ENCODE measurements around the gene ST8SIA4.

Gene ST8SIA4

DNA sequence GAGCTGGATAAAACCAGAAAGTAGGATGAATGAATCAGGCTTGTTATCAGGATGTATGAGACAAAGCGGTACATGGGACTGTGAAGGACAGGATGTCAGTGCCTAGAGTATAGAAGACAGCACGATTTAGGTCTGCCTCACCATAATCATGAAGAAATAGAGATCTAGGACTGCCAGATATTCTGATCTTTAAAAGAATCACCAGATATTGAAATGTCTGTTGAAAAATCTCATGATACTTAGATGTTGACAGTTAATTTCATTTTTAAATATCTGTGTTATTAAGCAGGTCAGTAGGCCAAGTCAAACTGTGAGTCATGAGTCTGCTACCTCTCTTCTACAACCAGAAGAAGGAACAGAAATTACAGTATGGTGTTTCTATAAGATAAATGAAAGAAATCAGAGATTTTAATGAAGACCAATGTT lies 65.0 kb downstream of the ST8SIA4 start:
- Histone ChIP-seq H3K36me3 (ENCODE audit: control insufficient read depth, low read length) (peaks cover 9% of the 10 kb centered on the region), H3K4me2 (ENCODE audit: low read length) (no peak overlapping the region), H4K20me1 (ENCODE audit: control insufficient read depth, insufficient read depth, low read depth, low read length) (no peaks in the 10 kb centered on the region), H3K9me2 (replicated peaks; ENCODE audit: control insufficient read depth, low read length) (no peaks in the 10 kb centered on the region), H3K4me3 (ENCODE audit: low read length) (no peak overlapping the region), H3F3A (ENCODE audit: control insufficient read depth, insufficient read depth) (0 out of 2 replicates have a peak, but pooled peaks cover 2% of the 10 kb centered on the region), H3K4me1 (ENCODE audit: control insufficient read depth, low read length) (peaks cover 44% of the 10 kb centered on the region), H3K9me3 (ENCODE audit: control insufficient read depth, insufficient read depth, low read length) (no peaks in the 10 kb centered on the region), H3K27me3 (ENCODE audit: control insufficient read depth, low read length) (no peaks in the 10 kb centered on the region), H3K79me2 (ENCODE audit: control insufficient read depth, low read length) (no peaks in the 10 kb centered on the region), H3K27ac (ENCODE audit: low read depth, low read length) (no peak overlapping the region)
- no peak for TF ChIP-seq EZH2phosphoT487 (IDR thresholded peaks at IDR 0.05; ENCODE audit: borderline replicate concordance, low read length)
- TF ChIP-seq, protein P1, sequence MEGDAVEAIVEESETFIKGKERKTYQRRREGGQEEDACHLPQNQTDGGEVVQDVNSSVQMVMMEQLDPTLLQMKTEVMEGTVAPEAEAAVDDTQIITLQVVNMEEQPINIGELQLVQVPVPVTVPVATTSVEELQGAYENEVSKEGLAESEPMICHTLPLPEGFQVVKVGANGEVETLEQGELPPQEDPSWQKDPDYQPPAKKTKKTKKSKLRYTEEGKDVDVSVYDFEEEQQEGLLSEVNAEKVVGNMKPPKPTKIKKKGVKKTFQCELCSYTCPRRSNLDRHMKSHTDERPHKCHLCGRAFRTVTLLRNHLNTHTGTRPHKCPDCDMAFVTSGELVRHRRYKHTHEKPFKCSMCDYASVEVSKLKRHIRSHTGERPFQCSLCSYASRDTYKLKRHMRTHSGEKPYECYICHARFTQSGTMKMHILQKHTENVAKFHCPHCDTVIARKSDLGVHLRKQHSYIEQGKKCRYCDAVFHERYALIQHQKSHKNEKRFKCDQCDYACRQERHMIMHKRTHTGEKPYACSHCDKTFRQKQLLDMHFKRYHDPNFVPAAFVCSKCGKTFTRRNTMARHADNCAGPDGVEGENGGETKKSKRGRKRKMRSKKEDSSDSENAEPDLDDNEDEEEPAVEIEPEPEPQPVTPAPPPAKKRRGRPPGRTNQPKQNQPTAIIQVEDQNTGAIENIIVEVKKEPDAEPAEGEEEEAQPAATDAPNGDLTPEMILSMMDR (IDR thresholded peaks at IDR 0.05; ENCODE audit: low read depth, low read length, poor library complexity, severe bottlenecking) = no peak

DNA sequence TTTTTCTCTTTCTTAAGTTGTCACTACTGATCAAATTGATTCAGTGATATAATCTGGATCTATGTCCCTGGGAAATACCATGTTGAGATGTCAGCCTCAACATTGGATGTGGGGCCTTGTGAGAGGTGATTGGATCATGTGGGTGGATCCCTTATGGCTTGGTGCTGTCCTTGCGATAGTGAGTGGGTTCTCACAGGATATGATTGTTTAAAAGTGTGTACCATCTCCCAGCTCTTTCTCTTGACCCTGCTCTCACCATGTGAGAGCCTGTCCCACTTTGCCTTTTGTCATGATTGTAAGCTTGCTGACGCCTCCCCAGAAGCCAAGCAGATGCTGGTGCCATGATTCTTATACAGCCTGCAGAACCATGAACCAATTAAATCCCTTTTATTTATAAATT lies 68.6 kb downstream of the ST8SIA4 start:
- Histone ChIP-seq H3K36me3 (ENCODE audit: control insufficient read depth, low read length) (peaks cover 9% of the 10 kb centered on the region), H3K9me3 (ENCODE audit: control insufficient read depth, insufficient read depth, low read length) (no peaks in the 10 kb centered on the region)

DNA sequence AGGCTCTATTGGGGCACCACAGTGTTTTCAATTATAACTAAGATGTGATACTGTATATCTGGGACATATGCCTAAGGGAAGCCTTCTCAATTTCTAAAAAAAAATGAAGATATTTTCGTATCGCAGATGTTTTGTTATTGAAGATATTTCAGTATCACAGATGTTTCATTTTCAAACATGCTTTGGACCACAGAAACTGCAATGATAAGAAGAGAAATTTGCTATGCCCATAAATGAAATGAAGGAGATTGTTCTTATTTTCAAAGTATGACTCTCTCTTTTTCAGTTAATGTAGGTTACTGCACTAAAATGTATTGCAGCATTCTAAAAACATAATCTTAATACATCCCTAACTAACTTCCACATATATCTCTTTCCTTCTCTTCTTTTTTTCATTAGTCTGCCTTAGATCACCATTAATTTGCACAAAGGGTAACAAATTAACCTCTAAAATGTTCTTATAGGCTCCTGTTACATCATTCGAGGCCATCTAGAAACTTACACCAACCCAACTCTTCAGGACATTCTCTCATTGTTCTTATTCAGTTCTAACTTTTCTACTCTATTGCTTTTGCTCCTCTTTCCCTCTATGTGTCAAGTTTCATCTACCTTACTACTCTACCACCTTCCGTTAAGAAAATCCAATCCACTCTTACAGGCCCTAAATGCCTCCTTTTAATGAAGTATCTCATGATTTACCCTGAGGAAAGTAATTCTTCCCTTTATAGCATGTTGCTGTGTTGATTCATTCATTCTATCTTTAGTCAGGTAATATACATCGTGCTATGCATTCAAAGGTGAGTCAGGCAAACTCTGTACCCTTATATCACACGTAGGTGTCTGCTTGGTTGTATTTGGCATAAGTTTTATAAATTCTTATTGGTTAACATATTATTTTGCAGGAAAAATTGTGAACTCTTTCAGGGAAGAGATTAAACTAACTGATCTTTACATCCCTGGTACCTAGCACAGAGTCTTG lies 70.5 kb downstream of the ST8SIA4 start:
- Histone ChIP-seq H3K36me3 (ENCODE audit: control insufficient read depth, low read length) (peaks cover 1% of the 10 kb centered on the region), H3K9me3 (ENCODE audit: control insufficient read depth, insufficient read depth, low read length) (no peaks in the 10 kb centered on the region), H3K4me2 (ENCODE audit: low read length) (no peak overlapping the region), H4K20me1 (ENCODE audit: control insufficient read depth, insufficient read depth, low read depth, low read length) (no peaks in the 10 kb centered on the region), H3K9me2 (replicated peaks; ENCODE audit: control insufficient read depth, low read length) (no peaks in the 10 kb centered on the region), H3K79me2 (ENCODE audit: control insufficient read depth, low read length) (no peaks in the 10 kb centered on the region), H3K4me3 (ENCODE audit: low read length) (no peak overlapping the region), H3K4me1 (ENCODE audit: control insufficient read depth, low read length) (peaks cover 15% of the 10 kb centered on the region), H3F3A (ENCODE audit: control insufficient read depth, insufficient read depth) (no peaks in the 10 kb centered on the region), H3K27me3 (ENCODE audit: control insufficient read depth, low read length) (no peaks in the 10 kb centered on the region), H3K27ac (ENCODE audit: low read depth, low read length) (no peak overlapping the region)
- TF ChIP-seq, protein P1 (IDR thresholded peaks at IDR 0.05; ENCODE audit: low read depth, low read length, poor library complexity, severe bottlenecking) = no peak
- no peak for TF ChIP-seq EZH2phosphoT487 (IDR thresholded peaks at IDR 0.05; ENCODE audit: borderline replicate concordance, low read length)

More for the DNA sequence above, 68.6 kb downstream of the ST8SIA4 start:
- no peak overlapping the region for H3K4me3 ChIP-seq (ENCODE audit: low read length)
- H3F3A ChIP-seq (ENCODE audit: control insufficient read depth, insufficient read depth) = no peaks in the 10 kb centered on the region
- peaks cover 13% of the 10 kb centered on the region for H3K4me1 ChIP-seq (ENCODE audit: control insufficient read depth, low read length)
- H3K9me2 ChIP-seq (replicated peaks; ENCODE audit: control insufficient read depth, low read length) = no peaks in the 10 kb centered on the region
- H3K79me2 ChIP-seq (ENCODE audit: control insufficient read depth, low read length) = no peaks in the 10 kb centered on the region
- H3K4me2 ChIP-seq (ENCODE audit: low read length) = no peak overlapping the region
- H4K20me1 ChIP-seq (ENCODE audit: control insufficient read depth, insufficient read depth, low read depth, low read length) = no peaks in the 10 kb centered on the region
- H3K27ac ChIP-seq (ENCODE audit: low read depth, low read length) = no peak overlapping the region
- H3K27me3 ChIP-seq (ENCODE audit: control insufficient read depth, low read length) = no peaks in the 10 kb centered on the region
- TF ChIP-seq, protein P1 (IDR thresholded peaks at IDR 0.05; ENCODE audit: low read depth, low read length, poor library complexity, severe bottlenecking) = no peak
- TF ChIP-seq EZH2phosphoT487 (IDR thresholded peaks at IDR 0.05; ENCODE audit: borderline replicate concordance, low read length) = no peak

Data from DOHH2 (cell line).